ENCODE measurements around the gene KIF5A.

DNA sequence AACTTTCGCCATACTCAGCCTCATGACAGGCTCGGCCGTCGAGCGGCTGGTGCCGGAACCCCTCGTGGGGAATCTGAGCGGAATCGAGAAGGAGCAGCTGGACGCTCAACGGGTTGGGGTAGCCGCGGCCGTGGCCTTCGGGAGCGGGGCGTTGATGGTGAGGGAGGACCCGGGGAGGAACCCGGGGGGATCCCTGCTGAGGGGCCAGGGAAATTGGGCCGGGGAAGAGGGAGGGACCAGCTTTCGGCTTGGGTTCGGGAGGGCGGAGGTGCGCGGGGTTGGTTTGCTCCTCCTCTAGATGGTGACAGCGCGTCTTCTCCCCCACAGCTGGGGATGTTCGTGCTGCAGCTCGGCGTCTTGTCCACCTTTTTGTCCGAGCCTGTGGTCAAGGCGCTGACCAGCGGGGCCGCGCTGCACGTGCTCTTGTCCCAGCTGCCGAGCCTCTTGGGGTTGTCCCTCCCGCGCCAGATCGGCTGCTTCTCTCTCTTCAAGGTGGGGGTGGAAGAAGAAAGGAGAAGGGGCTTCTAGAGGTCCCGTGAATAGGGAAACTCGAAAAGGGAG is 71.2 kb downstream of the KIF5A start:
- TF ChIP-seq CTCF (IDR thresholded peaks at IDR 0.05) (no peak), POLR2A (IDR thresholded peaks at IDR 0.05) (no peak)
